Trophoblast cell (in vitro differentiated cells and primary cell): Measurements from ENCODE around the gene CARD14.

Source experiments
- DNase-seq, 2 donors: peaks; one replicate each; pipeline ENCODE4 v3.0.0-alpha.2; 2016
- H2AFZ ChIP-seq: 2 replicates; pipeline ENCODE4 v1.6.1; 2013; ENCODE audit warnings: low read length, moderate library complexity, mild to moderate bottlenecking; ENCODE audit not compliant: insufficient read depth, poor library complexity
- H2AK5ac ChIP-seq: 2 replicates; pipeline ENCODE4 v1.6.1; 2013; ENCODE audit warnings: mild to moderate bottlenecking, low read length
- H2BK120ac ChIP-seq: 2 replicates; pipeline ENCODE4 v1.6.1; 2013; ENCODE audit warnings: low read length, mild to moderate bottlenecking, moderate library complexity; ENCODE audit not compliant: insufficient read depth, poor library complexity
- H2BK12ac ChIP-seq: 2 replicates; pipeline ENCODE4 v1.6.1; 2013; ENCODE audit warnings: mild to moderate bottlenecking, low read length, moderate library complexity
- H2BK5ac ChIP-seq: 2 replicates; pipeline ENCODE4 v1.6.1; 2013; ENCODE audit warnings: low read length, low read depth, moderate library complexity, mild to moderate bottlenecking; ENCODE audit not compliant: poor library complexity
- H3K14ac ChIP-seq: 2 replicates; pipeline ENCODE4 v1.6.1; 2013; ENCODE audit warnings: mild to moderate bottlenecking, low read length
- H3K18ac ChIP-seq: 2 replicates; pipeline ENCODE4 v1.6.1; 2013; ENCODE audit warnings: mild to moderate bottlenecking, low read length
- H3K23ac ChIP-seq: 2 replicates; pipeline ENCODE4 v1.6.1; 2013; ENCODE audit warnings: low read length
- H3K27ac ChIP-seq: 2 replicates; pipeline ENCODE4 v1.5.1; 2013; ENCODE audit warnings: low read depth, mild to moderate bottlenecking, inconsistent platforms, low read length, moderate library complexity
- H3K27me3 ChIP-seq: 2 replicates; pipeline ENCODE4 v1.6.1; 2013; ENCODE audit warnings: inconsistent platforms, mild to moderate bottlenecking, low read length, moderate library complexity; ENCODE audit not compliant: insufficient read depth
- H3K36me3 ChIP-seq, 2 experiments: 1 replicate in 1 of 2; 2 replicates in 1 of 2; pipeline ENCODE4 v1.6.1; 2013; ENCODE audit warnings: low read length in 2 of 2, mild to moderate bottlenecking in 2 of 2, moderate library complexity in 1 of 2; ENCODE audit not compliant: insufficient read depth in 2 of 2, control insufficient read depth in 1 of 2
- H3K4ac ChIP-seq: 2 replicates; pipeline ENCODE4 v1.6.1; 2013; ENCODE audit warnings: low read depth, mild to moderate bottlenecking, low read length, moderate library complexity
- H3K4me1 ChIP-seq, 2 experiments: 1 replicate in 1 of 2; 2 replicates in 1 of 2; pipeline ENCODE4 v1.6.1; 2013; ENCODE audit warnings: low read length in 2 of 2, mild to moderate bottlenecking in 2 of 2, moderate library complexity in 1 of 2; ENCODE audit not compliant: insufficient read depth in 2 of 2, control insufficient read depth in 1 of 2
- H3K4me2 ChIP-seq: 2 replicates; pipeline ENCODE4 v1.6.1; 2013; ENCODE audit warnings: inconsistent platforms, mild to moderate bottlenecking, low read length, moderate library complexity
- H3K4me3 ChIP-seq: 2 replicates; pipeline ENCODE4 v1.5.1; 2013; ENCODE audit warnings: mild to moderate bottlenecking, low read depth, low read length, inconsistent platforms
- H3K79me1 ChIP-seq: one replicate; pipeline ENCODE4 v1.6.1; 2013; ENCODE audit warnings: low read length
- H3K79me2 ChIP-seq: 2 replicates; pipeline ENCODE4 v1.6.1; 2013; ENCODE audit warnings: low read length, mild to moderate bottlenecking; ENCODE audit not compliant: control insufficient read depth, insufficient read depth, poor library complexity
- H3K9ac ChIP-seq: 2 replicates; pipeline ENCODE4 v1.6.1; 2013; ENCODE audit warnings: mild to moderate bottlenecking, low read length
- H3K9me3 ChIP-seq: 2 replicates; pipeline ENCODE4 v1.6.1; 2013; ENCODE audit warnings: low read depth, mild to moderate bottlenecking, control low read depth, inconsistent platforms, low read length; ENCODE audit not compliant: insufficient read depth
- H4K12ac ChIP-seq: 2 replicates; pipeline ENCODE4 v1.6.1; 2013; ENCODE audit warnings: low read depth, mild to moderate bottlenecking, low read length, moderate library complexity
- H4K8ac ChIP-seq: 2 replicates; pipeline ENCODE4 v1.6.1; 2013; ENCODE audit warnings: low read depth, mild to moderate bottlenecking, low read length, moderate library complexity
- H4K91ac ChIP-seq: one replicate; pipeline ENCODE4 v1.6.1; 2013; ENCODE audit warnings: low read depth, mild to moderate bottlenecking, low read length, moderate library complexity
- WGBS: extraction: QIAGEN DNeasy Blood & Tissue Kit; methylation state at CpG from one replicate; pipeline ENCODE4 v1.1.7; 2013; ENCODE audit warnings: missing lambda C conversion rate; ENCODE audit not compliant: insufficient read length, insufficient coverage; ENCODE audit errors: extremely low coverage; 5-methylcytosine and 5-hydroxymethylcytosine counted together

CARD14 gene

GRCh38 chr17:80248001-80248893 is 78.4 kb downstream of the CARD14 start:
- Histone ChIP-seq H3K9me3 (peaks cover 3% of the 10 kb centered on the region), H3K4ac (no peak overlapping the region), H3K18ac (no peak overlapping the region), H2BK120ac (no peak overlapping the region), H3K4me2 (no peak overlapping the region), H3K14ac (no peak overlapping the region), H3K27me3 (no peaks in the 10 kb centered on the region), H3K27ac (no peak overlapping the region), H3K4me3 (no peak overlapping the region), H3K23ac (no peak overlapping the region), H2AFZ (no peak overlapping the region), H3K9ac (no peak overlapping the region), H3K4me1 (peaks cover 4% of the 10 kb centered on the region in 2 experiments), H3K79me2 (no peaks in the 10 kb centered on the region), H2BK12ac (no peak overlapping the region), H2BK5ac (no peak overlapping the region), H3K79me1 (peaks cover 7% of the 10 kb centered on the region), H4K12ac (no peak overlapping the region), H3K36me3 (peaks cover 54 to 58% of the 10 kb centered on the region in 2 experiments), H4K91ac (no peak overlapping the region), H2AK5ac (no peak overlapping the region), H4K8ac (no peak overlapping the region)
- WGBS, result no CpG with 5 or more reads among the region's 23 CpGs
- no peak for DNase-seq

DNA sequence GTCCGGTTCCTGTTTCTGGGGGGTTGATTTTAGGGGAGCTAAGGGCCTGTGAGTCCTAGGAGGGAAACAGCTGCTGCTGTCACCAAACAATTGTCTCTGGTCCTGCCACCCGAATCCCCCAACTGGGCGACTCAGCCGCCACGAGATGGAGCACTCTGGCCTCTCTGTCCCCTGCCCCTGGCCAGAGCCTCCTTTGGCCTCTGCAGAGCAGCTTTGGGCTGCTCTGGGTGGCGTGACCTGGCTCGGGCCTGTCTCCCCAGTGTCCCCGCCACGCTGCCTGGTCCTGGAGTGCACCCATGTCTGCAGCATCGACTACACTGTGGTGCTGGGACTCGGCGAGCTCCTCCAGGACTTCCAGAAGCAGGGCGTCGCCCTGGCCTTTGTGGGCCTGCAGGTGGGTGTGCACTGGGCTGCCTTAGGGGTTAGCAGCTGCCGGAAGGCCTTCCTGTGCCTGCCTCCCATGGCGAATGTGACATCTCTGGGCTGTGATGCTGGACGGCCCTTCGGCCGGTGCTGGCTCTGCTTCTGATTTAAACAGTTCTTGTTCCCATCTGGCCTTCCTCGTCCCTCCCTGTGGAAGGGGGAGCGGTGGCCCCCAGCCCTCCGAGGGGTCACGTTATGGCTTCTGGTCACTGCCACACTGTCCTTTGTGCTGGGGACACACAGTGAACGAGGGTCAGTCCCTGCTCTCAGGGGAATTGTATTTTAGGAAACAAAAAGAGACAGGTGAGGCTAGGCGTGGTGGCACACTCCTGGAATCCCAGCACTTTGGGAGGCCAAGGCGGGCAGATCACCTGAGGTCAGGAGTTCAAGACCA is 79.3 kb downstream of the CARD14 start:
- no peak overlapping the region for H2BK120ac ChIP-seq
- no peaks in the 10 kb centered on the region for H3K27me3 ChIP-seq
- peaks cover 52 to 54% of the 10 kb centered on the region in 2 experiments for H3K36me3 ChIP-seq
- H3K79me1 ChIP-seq, result peaks cover 10% of the 10 kb centered on the region
- H3K27ac ChIP-seq, result no peak overlapping the region
- H4K12ac ChIP-seq, result no peak overlapping the region
- no peak overlapping the region for H4K8ac ChIP-seq
- H3K9me3 ChIP-seq, result peaks cover under 1% of the 10 kb centered on the region
- no peak overlapping the region for H3K4ac ChIP-seq
- peaks cover 9% of the 10 kb centered on the region in 2 experiments for H3K4me1 ChIP-seq
- H2BK12ac ChIP-seq, result no peak overlapping the region
- H3K9ac ChIP-seq, result no peak overlapping the region
- no peak overlapping the region for H3K18ac ChIP-seq
- H2AK5ac ChIP-seq, result no peak overlapping the region
- H3K14ac ChIP-seq, result no peak overlapping the region
- no peak overlapping the region for H2AFZ ChIP-seq
- WGBS, result no CpG with 5 or more reads among the region's 26 CpGs
- H3K4me3 ChIP-seq, result no peak overlapping the region
- no peak overlapping the region for H4K91ac ChIP-seq
- H3K4me2 ChIP-seq, result no peak overlapping the region
- H3K23ac ChIP-seq, result no peak overlapping the region
- H2BK5ac ChIP-seq, result no peak overlapping the region
- DNase-seq, result no peak
- H3K79me2 ChIP-seq, result no peaks in the 10 kb centered on the region

GRCh38 chr17:80251966-80252365 is 82.1 kb downstream of the CARD14 start:
- no peaks in the 10 kb centered on the region for H3K27me3 ChIP-seq
- H3K4me3 ChIP-seq, result no peak overlapping the region
- no peaks in the 10 kb centered on the region for H3K79me2 ChIP-seq
- no peak overlapping the region for H2BK12ac ChIP-seq
- H2AFZ ChIP-seq, result no peak overlapping the region
- no CpG with 5 or more reads among the region's 11 CpGs for WGBS
- H2AK5ac ChIP-seq, result no peak overlapping the region
- no peak overlapping the region for H2BK5ac ChIP-seq
- no peak overlapping the region for H3K4me2 ChIP-seq
- no peak overlapping the region for H3K9ac ChIP-seq
- H4K8ac ChIP-seq, result no peak overlapping the region
- no peak overlapping the region for H3K27ac ChIP-seq
- no peaks in the 10 kb centered on the region for H3K9me3 ChIP-seq
- H3K79me1 ChIP-seq, result peaks cover 13% of the 10 kb centered on the region
- H3K23ac ChIP-seq, result no peak overlapping the region
- H4K91ac ChIP-seq, result no peak overlapping the region
- H3K4me1 ChIP-seq, result peaks cover 12 to 13% of the 10 kb centered on the region in 2 experiments
- no peak overlapping the region for H3K18ac ChIP-seq
- DNase-seq, result no peak
- H3K4ac ChIP-seq, result no peak overlapping the region
- H2BK120ac ChIP-seq, result no peak overlapping the region
- H3K36me3 ChIP-seq, result peaks cover 35% of the 10 kb centered on the region in 2 experiments
- H3K14ac ChIP-seq, result no peak overlapping the region
- H4K12ac ChIP-seq, result no peak overlapping the region

- no peak overlapping the region for H2BK5ac ChIP-seq
- H4K91ac ChIP-seq, result no peak overlapping the region
- peaks cover 30 to 32% of the 10 kb centered on the region in 2 experiments for H3K36me3 ChIP-seq
- no peaks in the 10 kb centered on the region for H3K9me3 ChIP-seq
- no peak overlapping the region for H3K18ac ChIP-seq
- H4K8ac ChIP-seq, result no peak overlapping the region
- H2BK120ac ChIP-seq, result no peak overlapping the region
- no peak overlapping the region for H3K4me3 ChIP-seq
- H3K79me1 ChIP-seq, result peaks cover 13% of the 10 kb centered on the region
- peak; percentile 70 to 83 for DNase-seq
- H3K27me3 ChIP-seq, result no peaks in the 10 kb centered on the region
- H3K79me2 ChIP-seq, result no peaks in the 10 kb centered on the region
- WGBS, result no CpG with 5 or more reads among the region's 13 CpGs
- H3K4me1 ChIP-seq, result peaks cover 12 to 13% of the 10 kb centered on the region in 2 experiments
- no peak overlapping the region for H2BK12ac ChIP-seq
- H3K14ac ChIP-seq, result no peak overlapping the region
- H4K12ac ChIP-seq, result no peak overlapping the region
- no peak overlapping the region for H3K9ac ChIP-seq
- H3K4me2 ChIP-seq, result no peak overlapping the region
- H3K27ac ChIP-seq, result no peak overlapping the region
- no peak overlapping the region for H3K4ac ChIP-seq
- no peak overlapping the region for H3K23ac ChIP-seq
- H2AFZ ChIP-seq, result no peak overlapping the region
- no peak overlapping the region for H2AK5ac ChIP-seq
These were observed 83.0 kb downstream of the CARD14 start for GRCh38 chr17:80252871-80253270.
